GM23338 (cell line): ENCODE data around the gene NYAP1. TPM values are rescaled to one million over a fixed set of nuclear protein-coding genes. Genes with fewer than 3 reads are reported as not detected.

Experiments
- ATAC-seq: fragments of 200-7000 bp; cut with Tn5 transposase; 3 replicates; pipeline ENCODE4 v1.9.1; 2020
- DNase-seq: peaks from one replicate; pipeline ENCODE4 v3.0.0-alpha.2; 2015; ENCODE audit warnings: low spot score
- H2AFZ ChIP-seq: fragments of 200-600 bp; sonication (generic); 2 replicates; pipeline ENCODE4 v1.8.0; 2016; ENCODE audit warnings: antibody characterized with exemption, mild to moderate bottlenecking, moderate library complexity
- H3F3A ChIP-seq: fragments of 200-600 bp; sonication (generic); replicated peaks from 2 replicates; pipeline ENCODE4 v1.8.0; 2017; ENCODE audit warnings: antibody characterized with exemption, mixed run types, low read depth
- H3K27ac ChIP-seq: fragments of 200-600 bp; sonication (generic); 2 replicates; pipeline ENCODE4 v1.6.1; 2016; ENCODE audit warnings: low read depth
- H3K27me3 ChIP-seq: fragments of 200-600 bp; sonication (generic); 2 replicates; pipeline ENCODE4 v1.8.0; 2016; ENCODE audit warnings: mild to moderate bottlenecking, mixed run types, moderate library complexity; ENCODE audit not compliant: insufficient read depth
- H3K36me3 ChIP-seq: fragments of 200-600 bp; sonication (generic); 2 replicates; pipeline ENCODE4 v1.8.0; 2016; ENCODE audit warnings: mild to moderate bottlenecking; ENCODE audit not compliant: insufficient read depth
- H3K4me1 ChIP-seq: fragments of 200-600 bp; sonication (generic); 2 replicates; pipeline ENCODE4 v1.8.0; 2016; ENCODE audit warnings: mild to moderate bottlenecking, moderate library complexity; ENCODE audit not compliant: insufficient read depth
- H3K4me2 ChIP-seq: fragments of 200-600 bp; sonication (generic); 2 replicates; pipeline ENCODE4 v1.7.1; 2017; ENCODE audit warnings: mixed run types
- H3K4me3 ChIP-seq: fragments of 200-600 bp; sonication (generic); 2 replicates; pipeline ENCODE4 v1.6.1; 2016; ENCODE audit warnings: mixed run types
- H3K79me2 ChIP-seq: fragments of 200-600 bp; sonication (generic); replicated peaks from 2 replicates; pipeline ENCODE4 v1.8.0; 2017; ENCODE audit warnings: mild to moderate bottlenecking; ENCODE audit not compliant: insufficient read depth
- H3K9me2 ChIP-seq: fragments of 200-600 bp; sonication (generic); 2 replicates; pipeline ENCODE4 v1.8.0; 2017; ENCODE audit not compliant: insufficient read depth
- H4K20me1 ChIP-seq: fragments of 200-600 bp; sonication (generic); replicated peaks from 2 replicates; pipeline ENCODE4 v1.8.0; 2017; ENCODE audit warnings: mild to moderate bottlenecking; ENCODE audit not compliant: insufficient read depth
- H3K27ac Mint-ChIP-seq: 2 replicates; pipeline ENCODE4 v1.8.0; 2020; ENCODE audit warnings: inconsistent platforms, mild to moderate bottlenecking, moderate library complexity, mixed read lengths
- H3K27me3 Mint-ChIP-seq: 3 replicates; pipeline ENCODE4 v1.8.0; 2022; ENCODE audit warnings: low read depth, mild to moderate bottlenecking, moderate library complexity, mixed read lengths, inconsistent platforms; ENCODE audit not compliant: insufficient read depth, poor library complexity
- H3K36me3 Mint-ChIP-seq: 3 replicates; pipeline ENCODE4 v1.8.0; 2021; ENCODE audit warnings: low read depth, mild to moderate bottlenecking, inconsistent platforms, moderate library complexity, mixed read lengths
- H3K4me1 Mint-ChIP-seq: 3 replicates; pipeline ENCODE4 v1.8.0; 2020; ENCODE audit warnings: mild to moderate bottlenecking, inconsistent platforms, mixed read lengths
- H3K4me3 Mint-ChIP-seq: 3 replicates; pipeline ENCODE4 v1.8.0; 2021; ENCODE audit warnings: moderate library complexity, mild to moderate bottlenecking, inconsistent platforms, mixed read lengths
- H3K9me3 Mint-ChIP-seq: 3 replicates; pipeline ENCODE4 v1.8.0; 2020; ENCODE audit warnings: moderate library complexity, mild to moderate bottlenecking, inconsistent platforms, mixed read lengths
- CREB1 ChIP-seq: fragments of 250-450 bp; sonication (Bioruptor Pico); IDR thresholded peaks from 2 replicates; pipeline ENCODE4 v1.5.0; 2020; ENCODE audit warnings: low read depth, mild to moderate bottlenecking, moderate library complexity
- ETS1 ChIP-seq: IDR thresholded peaks from 2 replicates; pipeline ENCODE4 v1.6.1; 2016; ENCODE audit warnings: antibody characterized with exemption
- EZH2 ChIP-seq: fragments of 200-600 bp; sonication (generic); IDR thresholded peaks from one replicate; pipeline ENCODE4 v1.8.0; 2017; ENCODE audit warnings: antibody characterized with exemption, mild to moderate bottlenecking, low read depth; ENCODE audit not compliant: unreplicated experiment
- EZH2phosphoT487 ChIP-seq: fragments of 200-600 bp; sonication (generic); IDR thresholded peaks from one replicate; pipeline ENCODE4 v1.8.1; 2018; ENCODE audit warnings: antibody characterized with exemption; ENCODE audit not compliant: unreplicated experiment
- JUNB ChIP-seq: IDR thresholded peaks from one replicate; pipeline ENCODE4 v1.6.1; 2016; ENCODE audit warnings: antibody characterized with exemption; ENCODE audit not compliant: unreplicated experiment
- NANOG ChIP-seq: IDR thresholded peaks from 2 replicates; pipeline ENCODE4 v1.6.1; 2016; ENCODE audit warnings: antibody characterized with exemption, borderline replicate concordance
- POLR2AphosphoS5 ChIP-seq: IDR thresholded peaks from 2 replicates; pipeline ENCODE4 v1.6.1; 2016; ENCODE audit warnings: antibody characterized with exemption, low read depth
- STAT1 ChIP-seq: IDR thresholded peaks from one replicate; pipeline ENCODE4 v1.6.1; 2016; ENCODE audit warnings: antibody characterized with exemption; ENCODE audit not compliant: unreplicated experiment
- ZNF114 ChIP-seq: fragments of 250-450 bp; sonication (Bioruptor Pico); IDR thresholded peaks from 2 replicates; pipeline ENCODE4 v1.5.0; 2020; ENCODE audit warnings: mild to moderate bottlenecking, moderate library complexity
- ZNF331 ChIP-seq: fragments of 250-450 bp; sonication (Bioruptor Pico); IDR thresholded peaks from 2 replicates; pipeline ENCODE4 v1.5.0; 2020; ENCODE audit warnings: low read depth, mild to moderate bottlenecking, moderate library complexity
- polyA plus RNA-seq: library from polyadenylated mRNA; unstranded; fragments of >200 nt; fragmentation: Nextera tagmentation; extraction: Ambion mirVana; gene quantifications from 2 replicates; pipeline ENCODE4 v1.2.1, GENCODE V29; 2016
- total RNA-seq: library from RNA; depleted of rRNA; stranded (reverse); fragments of >200 nt; shearing (Covaris generic); gene quantifications from 2 replicates; pipeline ENCODE4 v1.2.3, GENCODE V29; 2014
- TF ChIP-seq, protein P1 (sequence below): IDR thresholded peaks from one replicate; pipeline ENCODE4 v1.6.1; 2018; ENCODE audit warnings: antibody characterized with exemption; ENCODE audit not compliant: unreplicated experiment
- TF ChIP-seq, protein P2 (sequence below), 2 experiments: fragments of 200-600 bp in 1 of 2; sonication (generic) in 1 of 2; conservative IDR thresholded peaks; 2 replicates each; pipeline versions ENCODE4 v1.5.1 to v1.6.1; 2016 to 2017; ENCODE audit warnings: antibody characterized with exemption in 2 of 2, low read depth in 2 of 2, mild to moderate bottlenecking in 2 of 2, moderate library complexity in 1 of 2
- TF ChIP-seq, protein P3 (sequence below): fragments of 250-450 bp; sonication (Bioruptor Pico); IDR thresholded peaks from 2 replicates; pipeline ENCODE4 v1.5.0; 2020; ENCODE audit warnings: mild to moderate bottlenecking, moderate library complexity

The NYAP1 gene
- total and polyA plus RNA-seq, 2 experiments from 2014 or later = 0.19 to 4.9 TPM

- Histone ChIP-seq H2AFZ (no peak overlapping the region), H3K79me2 (no peaks in the 10 kb centered on the region), H3K27ac (no peak overlapping the region), H3K27me3 (no peaks in the 10 kb centered on the region), H3K4me3 (no peak overlapping the region), H3K9me2 (no peaks in the 10 kb centered on the region), H3F3A (no peaks in the 10 kb centered on the region), H3K36me3 (no peaks in the 10 kb centered on the region), H3K4me2 (no peak overlapping the region), H4K20me1 (no peaks in the 10 kb centered on the region), H3K4me1 (no peaks in the 10 kb centered on the region; the same call in 1 of the 2 replicates)
- no peak for DNase-seq
- Mint-ChIP-seq H3K27ac (no peak overlapping the region), H3K4me1 (peaks cover 5% of the 10 kb centered on the region), H3K4me3 (no peak overlapping the region), H3K27me3 (peaks cover 8% of the 10 kb centered on the region), H3K36me3 (no peaks in the 10 kb centered on the region), H3K9me3 (no peaks in the 10 kb centered on the region)
- no peak for ATAC-seq
- TF ChIP-seq, protein P1, sequence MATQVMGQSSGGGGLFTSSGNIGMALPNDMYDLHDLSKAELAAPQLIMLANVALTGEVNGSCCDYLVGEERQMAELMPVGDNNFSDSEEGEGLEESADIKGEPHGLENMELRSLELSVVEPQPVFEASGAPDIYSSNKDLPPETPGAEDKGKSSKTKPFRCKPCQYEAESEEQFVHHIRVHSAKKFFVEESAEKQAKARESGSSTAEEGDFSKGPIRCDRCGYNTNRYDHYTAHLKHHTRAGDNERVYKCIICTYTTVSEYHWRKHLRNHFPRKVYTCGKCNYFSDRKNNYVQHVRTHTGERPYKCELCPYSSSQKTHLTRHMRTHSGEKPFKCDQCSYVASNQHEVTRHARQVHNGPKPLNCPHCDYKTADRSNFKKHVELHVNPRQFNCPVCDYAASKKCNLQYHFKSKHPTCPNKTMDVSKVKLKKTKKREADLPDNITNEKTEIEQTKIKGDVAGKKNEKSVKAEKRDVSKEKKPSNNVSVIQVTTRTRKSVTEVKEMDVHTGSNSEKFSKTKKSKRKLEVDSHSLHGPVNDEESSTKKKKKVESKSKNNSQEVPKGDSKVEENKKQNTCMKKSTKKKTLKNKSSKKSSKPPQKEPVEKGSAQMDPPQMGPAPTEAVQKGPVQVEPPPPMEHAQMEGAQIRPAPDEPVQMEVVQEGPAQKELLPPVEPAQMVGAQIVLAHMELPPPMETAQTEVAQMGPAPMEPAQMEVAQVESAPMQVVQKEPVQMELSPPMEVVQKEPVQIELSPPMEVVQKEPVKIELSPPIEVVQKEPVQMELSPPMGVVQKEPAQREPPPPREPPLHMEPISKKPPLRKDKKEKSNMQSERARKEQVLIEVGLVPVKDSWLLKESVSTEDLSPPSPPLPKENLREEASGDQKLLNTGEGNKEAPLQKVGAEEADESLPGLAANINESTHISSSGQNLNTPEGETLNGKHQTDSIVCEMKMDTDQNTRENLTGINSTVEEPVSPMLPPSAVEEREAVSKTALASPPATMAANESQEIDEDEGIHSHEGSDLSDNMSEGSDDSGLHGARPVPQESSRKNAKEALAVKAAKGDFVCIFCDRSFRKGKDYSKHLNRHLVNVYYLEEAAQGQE = no peak
- no peak for TF ChIP-seq CREB1 (CRISPR knock-in tag)
- no peak for TF ChIP-seq STAT1
- no peak for TF ChIP-seq EZH2
- TF ChIP-seq ETS1 = no peak
- TF ChIP-seq, protein P2, sequence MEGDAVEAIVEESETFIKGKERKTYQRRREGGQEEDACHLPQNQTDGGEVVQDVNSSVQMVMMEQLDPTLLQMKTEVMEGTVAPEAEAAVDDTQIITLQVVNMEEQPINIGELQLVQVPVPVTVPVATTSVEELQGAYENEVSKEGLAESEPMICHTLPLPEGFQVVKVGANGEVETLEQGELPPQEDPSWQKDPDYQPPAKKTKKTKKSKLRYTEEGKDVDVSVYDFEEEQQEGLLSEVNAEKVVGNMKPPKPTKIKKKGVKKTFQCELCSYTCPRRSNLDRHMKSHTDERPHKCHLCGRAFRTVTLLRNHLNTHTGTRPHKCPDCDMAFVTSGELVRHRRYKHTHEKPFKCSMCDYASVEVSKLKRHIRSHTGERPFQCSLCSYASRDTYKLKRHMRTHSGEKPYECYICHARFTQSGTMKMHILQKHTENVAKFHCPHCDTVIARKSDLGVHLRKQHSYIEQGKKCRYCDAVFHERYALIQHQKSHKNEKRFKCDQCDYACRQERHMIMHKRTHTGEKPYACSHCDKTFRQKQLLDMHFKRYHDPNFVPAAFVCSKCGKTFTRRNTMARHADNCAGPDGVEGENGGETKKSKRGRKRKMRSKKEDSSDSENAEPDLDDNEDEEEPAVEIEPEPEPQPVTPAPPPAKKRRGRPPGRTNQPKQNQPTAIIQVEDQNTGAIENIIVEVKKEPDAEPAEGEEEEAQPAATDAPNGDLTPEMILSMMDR (conservative IDR thresholded peaks at IDR 0.05; ENCODE audit: low read depth in 2 of 2) = no peak
- no peak for TF ChIP-seq JUNB
- no peak for TF ChIP-seq ZNF331 (CRISPR knock-in tag)
- no peak for TF ChIP-seq ZNF114 (CRISPR knock-in tag)
- TF ChIP-seq POLR2AphosphoS5 = no peak
- no peak for TF ChIP-seq NANOG
- TF ChIP-seq EZH2phosphoT487 = no peak
- TF ChIP-seq, protein P3, sequence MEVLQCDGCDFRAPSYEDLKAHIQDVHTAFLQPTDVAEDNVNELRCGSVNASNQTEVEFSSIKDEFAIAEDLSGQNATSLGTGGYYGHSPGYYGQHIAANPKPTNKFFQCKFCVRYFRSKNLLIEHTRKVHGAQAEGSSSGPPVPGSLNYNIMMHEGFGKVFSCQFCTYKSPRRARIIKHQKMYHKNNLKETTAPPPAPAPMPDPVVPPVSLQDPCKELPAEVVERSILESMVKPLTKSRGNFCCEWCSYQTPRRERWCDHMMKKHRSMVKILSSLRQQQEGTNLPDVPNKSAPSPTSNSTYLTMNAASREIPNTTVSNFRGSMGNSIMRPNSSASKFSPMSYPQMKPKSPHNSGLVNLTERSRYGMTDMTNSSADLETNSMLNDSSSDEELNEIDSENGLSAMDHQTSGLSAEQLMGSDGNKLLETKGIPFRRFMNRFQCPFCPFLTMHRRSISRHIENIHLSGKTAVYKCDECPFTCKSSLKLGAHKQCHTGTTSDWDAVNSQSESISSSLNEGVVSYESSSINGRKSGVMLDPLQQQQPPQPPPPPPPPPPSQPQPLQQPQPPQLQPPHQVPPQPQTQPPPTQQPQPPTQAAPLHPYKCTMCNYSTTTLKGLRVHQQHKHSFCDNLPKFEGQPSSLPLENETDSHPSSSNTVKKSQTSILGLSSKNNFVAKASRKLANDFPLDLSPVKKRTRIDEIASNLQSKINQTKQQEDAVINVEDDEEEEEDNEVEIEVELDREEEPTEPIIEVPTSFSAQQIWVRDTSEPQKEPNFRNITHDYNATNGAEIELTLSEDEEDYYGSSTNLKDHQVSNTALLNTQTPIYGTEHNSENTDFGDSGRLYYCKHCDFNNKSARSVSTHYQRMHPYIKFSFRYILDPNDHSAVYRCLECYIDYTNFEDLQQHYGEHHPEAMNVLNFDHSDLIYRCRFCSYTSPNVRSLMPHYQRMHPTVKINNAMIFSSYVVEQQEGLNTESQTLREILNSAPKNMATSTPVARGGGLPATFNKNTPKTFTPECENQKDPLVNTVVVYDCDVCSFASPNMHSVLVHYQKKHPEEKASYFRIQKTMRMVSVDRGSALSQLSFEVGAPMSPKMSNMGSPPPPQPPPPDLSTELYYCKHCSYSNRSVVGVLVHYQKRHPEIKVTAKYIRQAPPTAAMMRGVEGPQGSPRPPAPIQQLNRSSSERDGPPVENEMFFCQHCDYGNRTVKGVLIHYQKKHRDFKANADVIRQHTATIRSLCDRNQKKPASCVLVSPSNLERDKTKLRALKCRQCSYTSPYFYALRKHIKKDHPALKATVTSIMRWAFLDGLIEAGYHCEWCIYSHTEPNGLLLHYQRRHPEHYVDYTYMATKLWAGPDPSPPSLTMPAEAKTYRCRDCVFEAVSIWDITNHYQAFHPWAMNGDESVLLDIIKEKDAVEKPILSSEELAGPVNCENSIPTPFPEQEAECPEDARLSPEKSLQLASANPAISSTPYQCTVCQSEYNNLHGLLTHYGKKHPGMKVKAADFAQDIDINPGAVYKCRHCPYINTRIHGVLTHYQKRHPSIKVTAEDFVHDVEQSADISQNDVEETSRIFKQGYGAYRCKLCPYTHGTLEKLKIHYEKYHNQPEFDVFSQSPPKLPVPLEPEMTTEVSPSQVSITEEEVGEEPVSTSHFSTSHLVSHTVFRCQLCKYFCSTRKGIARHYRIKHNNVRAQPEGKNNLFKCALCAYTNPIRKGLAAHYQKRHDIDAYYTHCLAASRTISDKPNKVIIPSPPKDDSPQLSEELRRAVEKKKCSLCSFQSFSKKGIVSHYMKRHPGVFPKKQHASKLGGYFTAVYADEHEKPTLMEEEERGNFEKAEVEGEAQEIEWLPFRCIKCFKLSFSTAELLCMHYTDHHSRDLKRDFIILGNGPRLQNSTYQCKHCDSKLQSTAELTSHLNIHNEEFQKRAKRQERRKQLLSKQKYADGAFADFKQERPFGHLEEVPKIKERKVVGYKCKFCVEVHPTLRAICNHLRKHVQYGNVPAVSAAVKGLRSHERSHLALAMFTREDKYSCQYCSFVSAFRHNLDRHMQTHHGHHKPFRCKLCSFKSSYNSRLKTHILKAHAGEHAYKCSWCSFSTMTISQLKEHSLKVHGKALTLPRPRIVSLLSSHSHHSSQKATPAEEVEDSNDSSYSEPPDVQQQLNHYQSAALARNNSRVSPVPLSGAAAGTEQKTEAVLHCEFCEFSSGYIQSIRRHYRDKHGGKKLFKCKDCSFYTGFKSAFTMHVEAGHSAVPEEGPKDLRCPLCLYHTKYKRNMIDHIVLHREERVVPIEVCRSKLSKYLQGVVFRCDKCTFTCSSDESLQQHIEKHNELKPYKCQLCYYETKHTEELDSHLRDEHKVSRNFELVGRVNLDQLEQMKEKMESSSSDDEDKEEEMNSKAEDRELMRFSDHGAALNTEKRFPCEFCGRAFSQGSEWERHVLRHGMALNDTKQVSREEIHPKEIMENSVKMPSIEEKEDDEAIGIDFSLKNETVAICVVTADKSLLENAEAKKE (CRISPR knock-in tag) = no peak
These were observed 18.9 kb upstream of the NYAP1 start for GRCh38 chr7:100464791-100465190.
